ENCODE data around the gene FOXA3.

GRCh38 chr19:45862271-45862563, 1.9 kb upstream of the FOXA3 start:
- no peak for TF ChIP-seq POLR2A (IDR thresholded peaks at IDR 0.05)
- TF ChIP-seq CTCF (IDR thresholded peaks at IDR 0.05) = no peak
